ENCODE data around the gene PRKCH. TPM values are rescaled to one million over a fixed set of nuclear protein-coding genes. Genes with fewer than 3 reads are reported as not detected.

Gene PRKCH
- total and polyA plus RNA-seq, 2 donors from 2014 or later: 8.3 to 47.0 TPM

GRCh38 chr14:61581955-61582615 is 260.7 kb downstream of the PRKCH start:
- Histone ChIP-seq H3K27me3 (ENCODE audit: control insufficient read depth, insufficient read depth, low read length) (no peaks in the 10 kb centered on the region), H3K36me3 (ENCODE audit: control insufficient read depth in 2 of 3, insufficient read depth in 3 of 3, low read length in 3 of 3) (no peaks in the 10 kb centered on the region), H3K4me1 (ENCODE audit: control insufficient read depth in 2 of 3, insufficient read depth in 2 of 3, low read depth in 1 of 3, low read length in 3 of 3) (peaks cover 0 to 21% (median 14%) of the 10 kb centered on the region in 3 donors), H3K9me3 (ENCODE audit: control insufficient read depth in 2 of 3, insufficient read depth in 1 of 3, low read length in 3 of 3) (no peaks in the 10 kb centered on the region), H3K4me3 (ENCODE audit: low read length in 3 of 3) (no peak overlapping the region), H3K27ac (ENCODE audit: low read depth in 2 of 2, low read length in 2 of 2) (peak overlapping the region in 1 of 2 donors; percentile 55), H3K9ac (ENCODE audit: low read length in 3 of 3) (no peak overlapping the region)
- TF ChIP-seq, protein P1, sequence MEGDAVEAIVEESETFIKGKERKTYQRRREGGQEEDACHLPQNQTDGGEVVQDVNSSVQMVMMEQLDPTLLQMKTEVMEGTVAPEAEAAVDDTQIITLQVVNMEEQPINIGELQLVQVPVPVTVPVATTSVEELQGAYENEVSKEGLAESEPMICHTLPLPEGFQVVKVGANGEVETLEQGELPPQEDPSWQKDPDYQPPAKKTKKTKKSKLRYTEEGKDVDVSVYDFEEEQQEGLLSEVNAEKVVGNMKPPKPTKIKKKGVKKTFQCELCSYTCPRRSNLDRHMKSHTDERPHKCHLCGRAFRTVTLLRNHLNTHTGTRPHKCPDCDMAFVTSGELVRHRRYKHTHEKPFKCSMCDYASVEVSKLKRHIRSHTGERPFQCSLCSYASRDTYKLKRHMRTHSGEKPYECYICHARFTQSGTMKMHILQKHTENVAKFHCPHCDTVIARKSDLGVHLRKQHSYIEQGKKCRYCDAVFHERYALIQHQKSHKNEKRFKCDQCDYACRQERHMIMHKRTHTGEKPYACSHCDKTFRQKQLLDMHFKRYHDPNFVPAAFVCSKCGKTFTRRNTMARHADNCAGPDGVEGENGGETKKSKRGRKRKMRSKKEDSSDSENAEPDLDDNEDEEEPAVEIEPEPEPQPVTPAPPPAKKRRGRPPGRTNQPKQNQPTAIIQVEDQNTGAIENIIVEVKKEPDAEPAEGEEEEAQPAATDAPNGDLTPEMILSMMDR (IDR thresholded peaks at IDR 0.05; ENCODE audit: borderline replicate concordance, extremely low read depth, insufficient read depth): no peak
- intact Hi-C loops (cut with DNase I): no loop called here
- FAIRE-seq: no peak
- peak in 1 of 5 donors; percentile 34 for DNase-seq

- no peak for DNase-seq
- Histone ChIP-seq H3K4me1 (ENCODE audit: control insufficient read depth in 2 of 3, insufficient read depth in 2 of 3, low read depth in 1 of 3, low read length in 3 of 3) (peaks cover 0 to 25% (median 18%) of the 10 kb centered on the region in 3 donors), H3K4me3 (ENCODE audit: low read length in 3 of 3) (no peak overlapping the region), H3K27me3 (ENCODE audit: control insufficient read depth, insufficient read depth, low read length) (no peaks in the 10 kb centered on the region), H3K36me3 (ENCODE audit: control insufficient read depth in 2 of 3, insufficient read depth in 3 of 3, low read length in 3 of 3) (no peaks in the 10 kb centered on the region), H3K9ac (ENCODE audit: low read length in 3 of 3) (no peak overlapping the region), H3K9me3 (ENCODE audit: control insufficient read depth in 2 of 3, insufficient read depth in 1 of 3, low read length in 3 of 3) (no peaks in the 10 kb centered on the region), H3K27ac (ENCODE audit: low read depth in 2 of 2, low read length in 2 of 2) (no peak overlapping the region)
- FAIRE-seq: no peak
- TF ChIP-seq, protein P1 (IDR thresholded peaks at IDR 0.05; ENCODE audit: borderline replicate concordance, extremely low read depth, insufficient read depth): no peak
- intact Hi-C loops (cut with DNase I): no loop called here
Measured at GRCh38 chr14:61582815-61583214, 261.4 kb downstream of the PRKCH start.

DNA sequence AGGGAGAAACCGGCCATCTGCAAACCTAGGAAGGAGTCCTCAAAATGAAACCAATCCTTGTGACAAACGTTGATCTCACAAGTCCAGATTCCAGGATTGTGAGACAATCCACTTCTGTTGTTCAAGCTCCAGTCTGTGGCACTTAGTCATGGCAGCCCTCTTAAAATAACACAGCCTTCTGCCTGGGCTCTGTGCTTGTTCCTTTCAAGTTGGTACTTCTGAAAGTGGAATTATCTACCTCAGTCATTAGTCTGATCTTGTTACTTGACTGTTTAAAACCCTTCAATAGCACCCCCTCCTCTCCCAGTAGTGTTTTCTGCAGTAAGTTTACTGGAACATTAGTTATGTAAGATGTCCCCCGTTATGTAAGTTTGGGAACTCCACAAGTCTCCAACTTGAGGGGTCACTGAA is 263.0 kb downstream of the PRKCH start:
- Histone ChIP-seq H3K36me3 (ENCODE audit: control insufficient read depth in 2 of 3, insufficient read depth in 3 of 3, low read length in 3 of 3) (no peaks in the 10 kb centered on the region), H3K9ac (ENCODE audit: low read length in 3 of 3) (no peak overlapping the region), H3K4me1 (ENCODE audit: control insufficient read depth in 2 of 3, insufficient read depth in 2 of 3, low read depth in 1 of 3, low read length in 3 of 3) (peaks cover 0 to 29% (median 18%) of the 10 kb centered on the region in 3 donors), H3K27me3 (ENCODE audit: control insufficient read depth, insufficient read depth, low read length) (no peaks in the 10 kb centered on the region), H3K9me3 (ENCODE audit: control insufficient read depth in 2 of 3, insufficient read depth in 1 of 3, low read length in 3 of 3) (no peaks in the 10 kb centered on the region), H3K27ac (ENCODE audit: low read depth in 2 of 2, low read length in 2 of 2) (no peak overlapping the region), H3K4me3 (ENCODE audit: low read length in 3 of 3) (no peak overlapping the region)
- TF ChIP-seq, protein P1 (IDR thresholded peaks at IDR 0.05; ENCODE audit: borderline replicate concordance, extremely low read depth, insufficient read depth): no peak
- intact Hi-C loops (cut with DNase I): no loop called here
- DNase-seq: no peak
- FAIRE-seq: no peak

Measured in kidney (tissue), 14 donors.